Ovary (tissue), 9 donors: Measurements from ENCODE around the gene CACNA1S. TPM values are rescaled to one million over a fixed set of nuclear protein-coding genes. Genes with fewer than 3 reads are reported as not detected.

Experiments used
- DNase-seq, 5 donors: peaks; one replicate each; pipeline ENCODE4 v3.0.0-alpha.2; 2019 to 2020
- H3K27ac ChIP-seq, 2 donors: fragments of 200-600 bp; one replicate each; pipeline versions ENCODE4 v1.5.1 to v1.8.0; 2019 to 2022
- H3K27me3 ChIP-seq: fragments of 200-600 bp; one replicate; pipeline ENCODE4 v1.8.0; 2022
- H3K36me3 ChIP-seq: fragments of 200-600 bp; sonication (generic); one replicate; pipeline ENCODE4 v1.5.1; 2019
- H3K4me1 ChIP-seq: one replicate; pipeline ENCODE4 v1.8.1; 2013; ENCODE audit warnings: mild to moderate bottlenecking, moderate library complexity; ENCODE audit not compliant: insufficient read depth
- H3K4me3 ChIP-seq: fragments of 200-600 bp; sonication (generic); one replicate; pipeline ENCODE4 v1.5.1; 2017
- H3K9me3 ChIP-seq, 2 donors: fragments of 200-600 bp in 1 of 2; sonication (generic) in 1 of 2; one replicate each; pipeline versions ENCODE4 v1.5.1 to v1.8.1; 2013 to 2019; ENCODE audit warnings: mild to moderate bottlenecking in 1 of 2, moderate library complexity in 1 of 2
- EP300 ChIP-seq: sonication (generic); formaldehyde crosslinking; IDR thresholded peaks from one replicate; pipeline ENCODE4 v1.6.1; 2017; ENCODE audit warnings: antibody characterized with exemption
- POLR2A ChIP-seq: fragments of 450-650 bp; IDR thresholded peaks from one replicate; pipeline ENCODE4 v1.6.1; 2017; ENCODE audit warnings: antibody characterized with exemption, mild to moderate bottlenecking, moderate library complexity
- WGBS, 3 donors: extraction: QIAGEN DNeasy Blood & Tissue Kit in 1 of 3; methylation state at CpG; one replicate each; pipeline versions ENCODE4 v1.1.5 to v1.1.7; 2013 to 2017; 5-methylcytosine and 5-hydroxymethylcytosine counted together
- intact Hi-C, 4 donors: fragments of 100-400 bp; cut with DNase I; formaldehyde crosslinking; loops; one replicate each; pipeline versions ENCODE4 v1.11.0 to v1.15.1; 2022 to 2023
- polyA plus RNA-seq, 2 donors: library from polyadenylated mRNA; stranded (reverse); fragments of 200-250 nt in 1 of 2; fragments of 350-450 nt in 1 of 2; fragmentation: Illumina TruSeq in 1 of 2; extraction: RNeasy Lipid Tissue Mini Kit (QIAGEN cat#74804) in 1 of 2; gene quantifications; one replicate each; pipeline ENCODE4 v1.2.3, GENCODE V29; 2013 to 2014
- total RNA-seq, 7 donors: library from RNA; depleted of rRNA in 2 of 7; stranded (reverse); fragments of >200 nt in 2 of 7; fragmentation: NEBNext Ultra II Directional in 3 of 7; extraction: Animal tissue kit (Norgen Biotek cat#: 25700) in 3 of 7; gene quantifications; one replicate each; pipeline versions ENCODE4 v1.1.0 to v1.2.4, GENCODE V29; 2016 to 2023
- TF ChIP-seq, protein P1 (sequence below), 3 donors: fragments of 450-650 bp in 2 of 3; fragments of 200-600 bp in 1 of 3; IDR thresholded peaks; one replicate each; pipeline versions ENCODE4 v1.5.1 to v1.8.0; 2016 to 2022; ENCODE audit warnings: antibody characterized with exemption in 3 of 3, mild to moderate bottlenecking in 1 of 3
- donor health status: DM: no; HTN: no; CAD: no; lungs with moderate emphysema.
- donor health status: DM: no; HTN: no; CAD: no.
- donor health status: Bipolar disorder and iron deficiency.
- donor health status: DM: yes; HTN: yes; CAD: no.
- donor health status: DM: no; HTN: no; CAD: no.
- donor health status: DM: yes; HTN: yes; CAD: no.

The CACNA1S gene
- total and polyA plus RNA-seq, 9 donors = 0.01 to 0.05 (median 0.05) TPM; not detected in 6

DNA sequence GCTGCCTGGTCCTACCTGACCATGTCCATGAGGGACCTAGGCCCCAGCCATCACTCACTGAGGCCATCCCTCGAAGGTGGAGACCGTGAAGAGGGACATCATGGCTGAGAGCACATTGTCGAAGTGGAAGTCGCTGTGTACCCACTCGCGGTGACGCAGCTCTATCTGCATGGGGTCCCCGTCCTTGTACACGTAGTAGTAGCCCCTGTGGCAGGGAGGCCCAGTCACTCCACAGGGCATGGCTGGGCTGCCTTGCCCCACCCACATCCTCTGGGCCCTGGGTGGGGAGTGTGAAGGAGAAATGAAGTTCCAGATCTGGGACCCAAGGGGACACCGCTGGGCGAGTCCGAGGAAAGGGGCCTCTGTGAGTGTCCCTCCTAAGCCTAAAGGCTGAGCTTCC lies 50.3 kb downstream of the CACNA1S start:
- no peak overlapping the region for H3K4me3 ChIP-seq
- H3K27me3 ChIP-seq = no peaks in the 10 kb centered on the region
- 97% methylated on average over 12 of the region's 12 CpGs for WGBS, 3 donors
- H3K4me1 ChIP-seq = peaks cover 8% of the 10 kb centered on the region
- no peaks in the 10 kb centered on the region for H3K36me3 ChIP-seq
- intact Hi-C loops = no loop called here
- H3K27ac ChIP-seq = no peak overlapping the region
- TF ChIP-seq POLR2A (no peak), EP300 (no peak)
- TF ChIP-seq, protein P1, sequence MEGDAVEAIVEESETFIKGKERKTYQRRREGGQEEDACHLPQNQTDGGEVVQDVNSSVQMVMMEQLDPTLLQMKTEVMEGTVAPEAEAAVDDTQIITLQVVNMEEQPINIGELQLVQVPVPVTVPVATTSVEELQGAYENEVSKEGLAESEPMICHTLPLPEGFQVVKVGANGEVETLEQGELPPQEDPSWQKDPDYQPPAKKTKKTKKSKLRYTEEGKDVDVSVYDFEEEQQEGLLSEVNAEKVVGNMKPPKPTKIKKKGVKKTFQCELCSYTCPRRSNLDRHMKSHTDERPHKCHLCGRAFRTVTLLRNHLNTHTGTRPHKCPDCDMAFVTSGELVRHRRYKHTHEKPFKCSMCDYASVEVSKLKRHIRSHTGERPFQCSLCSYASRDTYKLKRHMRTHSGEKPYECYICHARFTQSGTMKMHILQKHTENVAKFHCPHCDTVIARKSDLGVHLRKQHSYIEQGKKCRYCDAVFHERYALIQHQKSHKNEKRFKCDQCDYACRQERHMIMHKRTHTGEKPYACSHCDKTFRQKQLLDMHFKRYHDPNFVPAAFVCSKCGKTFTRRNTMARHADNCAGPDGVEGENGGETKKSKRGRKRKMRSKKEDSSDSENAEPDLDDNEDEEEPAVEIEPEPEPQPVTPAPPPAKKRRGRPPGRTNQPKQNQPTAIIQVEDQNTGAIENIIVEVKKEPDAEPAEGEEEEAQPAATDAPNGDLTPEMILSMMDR (IDR thresholded peaks at IDR 0.05) = no peak
- no peak for DNase-seq
- no peaks in the 10 kb centered on the region for H3K9me3 ChIP-seq

DNA sequence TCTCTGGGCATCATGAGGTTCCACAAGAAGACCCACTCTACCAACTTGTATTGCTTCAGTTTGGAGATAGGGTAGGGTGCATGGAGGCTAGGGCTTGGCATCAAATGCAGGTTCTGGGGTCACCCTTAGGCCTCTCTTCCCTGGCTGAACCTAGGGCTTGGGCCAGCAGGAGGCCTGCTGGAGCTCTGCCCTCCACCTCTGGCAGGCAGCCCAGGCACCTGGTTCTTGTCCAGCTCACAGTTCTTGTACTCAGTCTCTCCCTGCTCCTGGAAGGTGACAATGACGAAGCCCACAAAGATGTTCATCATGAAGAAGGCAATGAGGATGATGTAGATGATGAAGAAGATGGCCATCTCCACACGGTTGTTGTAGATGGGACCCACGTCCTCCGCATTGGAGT lies 51.2 kb downstream of the CACNA1S start:
- Histone ChIP-seq H3K4me1 (peaks cover 8% of the 10 kb centered on the region), H3K27me3 (no peaks in the 10 kb centered on the region), H3K27ac (no peak overlapping the region), H3K4me3 (no peak overlapping the region), H3K9me3 (no peaks in the 10 kb centered on the region), H3K36me3 (no peaks in the 10 kb centered on the region)
- WGBS, 3 donors = 80 to 93% (median 89%) methylated on average over 4 of the region's 4 CpGs
- intact Hi-C loops = no loop called here
- TF ChIP-seq EP300 (no peak), POLR2A (no peak)
- TF ChIP-seq, protein P1 (IDR thresholded peaks at IDR 0.05) = no peak
- no peak for DNase-seq

DNA sequence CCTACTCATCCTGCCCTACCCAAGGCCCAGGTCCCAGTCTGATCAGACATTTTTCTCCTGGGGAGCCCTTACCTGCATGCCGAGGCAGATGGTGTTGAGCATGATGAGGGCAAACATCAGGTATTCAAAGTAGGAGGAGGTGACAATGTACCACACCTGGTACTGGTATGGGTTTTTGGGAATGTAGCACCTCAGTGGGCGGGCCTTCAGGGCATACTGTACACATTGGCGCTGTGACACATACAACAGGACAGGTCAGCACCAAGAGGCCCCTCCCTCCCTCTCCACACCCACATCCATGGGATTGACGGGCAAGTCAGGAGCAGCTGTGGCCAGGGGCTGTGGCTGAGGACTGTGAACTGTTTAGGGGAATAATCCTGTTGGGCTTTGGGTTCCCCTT lies 51.6 kb downstream of the CACNA1S start:
- H3K27me3 ChIP-seq = no peaks in the 10 kb centered on the region
- no peak for DNase-seq
- WGBS, 3 donors = 93 to 95% (median 94%) methylated on average over 4 of the region's 4 CpGs
- peaks cover 10% of the 10 kb centered on the region for H3K4me1 ChIP-seq
- no peak overlapping the region for H3K4me3 ChIP-seq
- intact Hi-C loops = no loop called here
- H3K36me3 ChIP-seq = no peaks in the 10 kb centered on the region
- H3K27ac ChIP-seq = no peak overlapping the region
- TF ChIP-seq POLR2A = no peak
- TF ChIP-seq, protein P1 (IDR thresholded peaks at IDR 0.05) = no peak
- TF ChIP-seq EP300 = no peak
- no peaks in the 10 kb centered on the region for H3K9me3 ChIP-seq

DNA sequence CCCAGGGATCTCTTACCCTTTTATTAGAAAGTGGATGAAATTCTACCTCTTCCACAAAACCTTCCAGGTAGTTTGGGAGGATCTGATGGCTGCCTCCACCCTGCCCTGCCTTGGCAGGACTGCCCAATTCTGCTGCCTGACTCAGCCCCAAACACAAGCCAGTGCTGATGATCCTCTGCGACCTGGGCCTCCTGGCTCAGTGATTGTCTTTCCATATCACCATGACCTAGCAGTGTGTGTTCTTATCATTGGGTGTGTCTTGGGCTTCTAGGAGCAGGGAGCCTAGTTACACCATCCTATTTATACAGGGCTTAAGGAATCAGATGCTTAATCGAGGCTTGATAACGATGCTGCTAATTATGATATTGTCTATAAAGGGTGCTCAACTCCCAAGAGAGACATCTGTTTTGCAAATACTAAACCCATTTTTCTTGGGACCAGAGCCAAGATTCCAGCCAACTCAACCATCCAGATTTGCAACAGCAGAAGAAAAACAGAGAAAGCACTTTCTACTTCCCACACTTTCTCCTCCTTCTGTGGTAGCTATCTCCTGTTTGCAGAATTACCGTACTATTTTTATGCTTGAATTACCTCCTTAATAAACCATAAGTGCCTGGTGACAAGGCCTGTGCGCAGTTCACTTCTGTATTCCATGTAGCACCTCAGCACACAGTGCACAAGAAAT lies 52.2 kb downstream of the CACNA1S start:
- TF ChIP-seq EP300 (no peak), POLR2A (no peak)
- TF ChIP-seq, protein P1 (IDR thresholded peaks at IDR 0.05) = no peak
- Histone ChIP-seq H3K9me3 (no peaks in the 10 kb centered on the region), H3K36me3 (no peaks in the 10 kb centered on the region), H3K27me3 (no peaks in the 10 kb centered on the region), H3K27ac (no peak overlapping the region), H3K4me3 (no peak overlapping the region), H3K4me1 (peaks cover 10% of the 10 kb centered on the region)
- intact Hi-C loops = no loop called here
- WGBS, 3 donors = 43 to 64% (median 47%) methylated on average over 5 of the region's 5 CpGs
- no peak for DNase-seq
